Measurements from ENCODE around the gene LUM. TPM values are rescaled to one million over a fixed set of nuclear protein-coding genes. Genes with fewer than 3 reads are reported as not detected.

The LUM gene
- total RNA-seq, 4 donors from 2014 or later: 39.9 to 748 (median 222) TPM

- TF ChIP-seq, protein P1, sequence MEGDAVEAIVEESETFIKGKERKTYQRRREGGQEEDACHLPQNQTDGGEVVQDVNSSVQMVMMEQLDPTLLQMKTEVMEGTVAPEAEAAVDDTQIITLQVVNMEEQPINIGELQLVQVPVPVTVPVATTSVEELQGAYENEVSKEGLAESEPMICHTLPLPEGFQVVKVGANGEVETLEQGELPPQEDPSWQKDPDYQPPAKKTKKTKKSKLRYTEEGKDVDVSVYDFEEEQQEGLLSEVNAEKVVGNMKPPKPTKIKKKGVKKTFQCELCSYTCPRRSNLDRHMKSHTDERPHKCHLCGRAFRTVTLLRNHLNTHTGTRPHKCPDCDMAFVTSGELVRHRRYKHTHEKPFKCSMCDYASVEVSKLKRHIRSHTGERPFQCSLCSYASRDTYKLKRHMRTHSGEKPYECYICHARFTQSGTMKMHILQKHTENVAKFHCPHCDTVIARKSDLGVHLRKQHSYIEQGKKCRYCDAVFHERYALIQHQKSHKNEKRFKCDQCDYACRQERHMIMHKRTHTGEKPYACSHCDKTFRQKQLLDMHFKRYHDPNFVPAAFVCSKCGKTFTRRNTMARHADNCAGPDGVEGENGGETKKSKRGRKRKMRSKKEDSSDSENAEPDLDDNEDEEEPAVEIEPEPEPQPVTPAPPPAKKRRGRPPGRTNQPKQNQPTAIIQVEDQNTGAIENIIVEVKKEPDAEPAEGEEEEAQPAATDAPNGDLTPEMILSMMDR (IDR thresholded peaks at IDR 0.05; ENCODE audit: low read depth): no peak
These were observed 10.4 kb downstream of the LUM start for GRCh38 chr12:91100906-91101305.

- TF ChIP-seq, protein P1 (IDR thresholded peaks at IDR 0.05; ENCODE audit: low read depth): no peak
These were observed 11.5 kb downstream of the LUM start for GRCh38 chr12:91099836-91100235.

DNA sequence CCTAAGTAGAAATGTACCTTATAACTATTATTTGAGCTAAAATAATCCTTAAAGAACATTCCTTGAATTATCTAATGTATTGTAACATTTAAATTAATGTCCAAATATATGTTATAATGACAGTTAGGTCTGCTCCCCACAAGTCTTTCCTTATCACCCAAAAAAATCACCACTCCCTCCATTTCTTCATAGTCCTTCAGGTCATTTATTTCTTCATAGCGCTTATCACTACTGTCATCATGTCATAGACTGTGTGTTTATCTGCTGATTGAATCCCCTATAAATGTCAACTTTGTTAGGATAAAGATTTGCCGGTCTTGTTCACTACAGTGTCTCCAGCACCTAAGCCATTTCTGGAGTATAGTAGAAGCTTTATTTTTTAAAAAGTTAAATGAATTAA is 12.0 kb downstream of the LUM start:
- TF ChIP-seq, protein P1 (IDR thresholded peaks at IDR 0.05; ENCODE audit: low read depth): no peak

- TF ChIP-seq, protein P1 (IDR thresholded peaks at IDR 0.05; ENCODE audit: low read depth): no peak
These were observed 12.4 kb downstream of the LUM start for GRCh38 chr12:91098941-91099340.

DNA sequence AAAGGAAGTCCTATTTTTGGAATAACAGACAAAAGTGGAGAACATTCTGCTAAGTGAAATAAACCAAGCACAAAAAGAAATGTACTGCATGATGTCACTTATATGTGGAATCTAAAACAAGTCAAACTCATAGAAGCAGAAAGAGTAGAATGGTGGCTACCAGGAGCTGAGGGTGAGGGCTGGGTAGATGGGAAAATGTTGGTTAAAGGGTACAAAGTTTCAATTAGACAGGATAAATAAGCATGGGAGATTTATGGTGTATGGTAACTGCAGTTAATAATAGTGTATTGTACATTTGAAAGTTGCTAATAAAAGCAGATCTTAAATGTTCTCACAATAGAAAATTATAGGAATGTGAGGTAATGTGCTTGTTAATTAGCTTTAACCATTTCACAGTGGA is 12.8 kb downstream of the LUM start:
- TF ChIP-seq, protein P1 (IDR thresholded peaks at IDR 0.05; ENCODE audit: low read depth): no peak

- TF ChIP-seq, protein P1 (IDR thresholded peaks at IDR 0.05; ENCODE audit: low read depth): no peak
These were observed 16.3 kb downstream of the LUM start for GRCh38 chr12:91094957-91095356.

DNA sequence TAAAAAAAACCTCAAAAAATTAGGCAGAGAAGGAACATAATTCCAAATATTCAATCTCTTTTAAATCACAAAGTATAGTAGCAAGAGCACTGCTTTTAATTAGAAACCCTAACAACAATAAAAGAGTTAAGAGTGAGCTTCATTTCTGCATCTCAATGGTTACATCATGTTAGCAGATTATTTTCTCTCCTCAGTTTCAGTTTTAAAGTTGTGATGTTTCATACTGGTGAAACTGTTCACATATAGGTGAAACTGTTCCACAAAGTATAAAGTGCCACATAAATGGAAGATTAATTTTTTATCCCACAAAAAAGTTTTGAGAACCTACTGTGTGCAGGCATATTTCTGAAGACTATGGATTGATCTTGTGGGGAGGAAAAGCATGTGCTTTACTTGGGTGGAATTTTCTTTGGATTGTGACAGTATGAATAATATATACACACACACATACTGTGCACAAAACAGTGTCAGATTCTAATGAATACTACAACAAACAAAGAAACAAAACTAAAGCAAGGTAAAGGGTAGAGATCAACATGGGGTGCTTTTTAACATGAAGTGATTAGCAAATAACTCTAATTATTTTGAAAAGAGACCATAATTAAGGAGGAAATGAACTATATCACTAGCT is 17.1 kb downstream of the LUM start:
- TF ChIP-seq, protein P1 (IDR thresholded peaks at IDR 0.05; ENCODE audit: low read depth): no peak
